Osteocyte (in vitro differentiated cells): ENCODE measurements around the gene DAP. TPM values are rescaled to one million over a fixed set of nuclear protein-coding genes. Genes with fewer than 3 reads are reported as not detected.
"Not testable (repeated sequence)": the region's sequence is repeated elsewhere in the genome, so short reads cannot be mapped to it uniquely, and the experiment has no call there.

Experiments used
- DNase-seq: peaks from one replicate; pipeline ENCODE4 v3.0.0; 2021; ENCODE audit warnings: mixed read lengths; ENCODE audit not compliant: unreplicated experiment; ENCODE audit errors: extremely low spot score
- H3K27ac Mint-ChIP-seq: one replicate; pipeline ENCODE4 v1.8.0; 2021; ENCODE audit warnings: mild to moderate bottlenecking, mixed read lengths; ENCODE audit not compliant: unreplicated experiment
- H3K27me3 Mint-ChIP-seq: one replicate; pipeline ENCODE4 v1.8.0; 2021; ENCODE audit warnings: mixed read lengths; ENCODE audit not compliant: unreplicated experiment
- H3K36me3 Mint-ChIP-seq: one replicate; pipeline ENCODE4 v1.8.0; 2021; ENCODE audit warnings: mixed read lengths; ENCODE audit not compliant: unreplicated experiment
- H3K4me1 Mint-ChIP-seq: one replicate; pipeline ENCODE4 v1.8.0; 2021; ENCODE audit warnings: mixed read lengths; ENCODE audit not compliant: unreplicated experiment
- H3K4me3 Mint-ChIP-seq: one replicate; pipeline ENCODE4 v1.8.0; 2021; ENCODE audit warnings: mild to moderate bottlenecking, moderate library complexity, mixed read lengths; ENCODE audit not compliant: unreplicated experiment
- H3K9me3 Mint-ChIP-seq: one replicate; pipeline ENCODE4 v1.8.0; 2021; ENCODE audit warnings: mixed read lengths; ENCODE audit not compliant: unreplicated experiment
- total RNA-seq: library from RNA; stranded (reverse); gene quantifications from 2 replicates; pipeline ENCODE4 v1.2.1, GENCODE V29; 2021
- TF ChIP-seq, protein P1 (sequence below): fragments of 200-600 bp; sonication (generic); IDR thresholded peaks from 2 replicates; pipeline ENCODE4 v1.5.0; 2021; ENCODE audit warnings: antibody characterized with exemption, mild to moderate bottlenecking, moderate library complexity

DAP gene
- total RNA-seq, 1 donor from 2014 or later: 173 TPM

GRCh38 chr5:10726913-10727517, 34.0 kb downstream of the DAP start:
- Mint-ChIP-seq H3K36me3 (peaks cover 20% of the 10 kb centered on the region), H3K4me1 (peaks cover 18% of the 10 kb centered on the region), H3K4me3 (no peak overlapping the region), H3K9me3 (no peaks in the 10 kb centered on the region), H3K27ac (no peak overlapping the region), H3K27me3 (no peaks in the 10 kb centered on the region)
- TF ChIP-seq, protein P1, sequence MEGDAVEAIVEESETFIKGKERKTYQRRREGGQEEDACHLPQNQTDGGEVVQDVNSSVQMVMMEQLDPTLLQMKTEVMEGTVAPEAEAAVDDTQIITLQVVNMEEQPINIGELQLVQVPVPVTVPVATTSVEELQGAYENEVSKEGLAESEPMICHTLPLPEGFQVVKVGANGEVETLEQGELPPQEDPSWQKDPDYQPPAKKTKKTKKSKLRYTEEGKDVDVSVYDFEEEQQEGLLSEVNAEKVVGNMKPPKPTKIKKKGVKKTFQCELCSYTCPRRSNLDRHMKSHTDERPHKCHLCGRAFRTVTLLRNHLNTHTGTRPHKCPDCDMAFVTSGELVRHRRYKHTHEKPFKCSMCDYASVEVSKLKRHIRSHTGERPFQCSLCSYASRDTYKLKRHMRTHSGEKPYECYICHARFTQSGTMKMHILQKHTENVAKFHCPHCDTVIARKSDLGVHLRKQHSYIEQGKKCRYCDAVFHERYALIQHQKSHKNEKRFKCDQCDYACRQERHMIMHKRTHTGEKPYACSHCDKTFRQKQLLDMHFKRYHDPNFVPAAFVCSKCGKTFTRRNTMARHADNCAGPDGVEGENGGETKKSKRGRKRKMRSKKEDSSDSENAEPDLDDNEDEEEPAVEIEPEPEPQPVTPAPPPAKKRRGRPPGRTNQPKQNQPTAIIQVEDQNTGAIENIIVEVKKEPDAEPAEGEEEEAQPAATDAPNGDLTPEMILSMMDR: no peak
- DNase-seq: no peak

DNA sequence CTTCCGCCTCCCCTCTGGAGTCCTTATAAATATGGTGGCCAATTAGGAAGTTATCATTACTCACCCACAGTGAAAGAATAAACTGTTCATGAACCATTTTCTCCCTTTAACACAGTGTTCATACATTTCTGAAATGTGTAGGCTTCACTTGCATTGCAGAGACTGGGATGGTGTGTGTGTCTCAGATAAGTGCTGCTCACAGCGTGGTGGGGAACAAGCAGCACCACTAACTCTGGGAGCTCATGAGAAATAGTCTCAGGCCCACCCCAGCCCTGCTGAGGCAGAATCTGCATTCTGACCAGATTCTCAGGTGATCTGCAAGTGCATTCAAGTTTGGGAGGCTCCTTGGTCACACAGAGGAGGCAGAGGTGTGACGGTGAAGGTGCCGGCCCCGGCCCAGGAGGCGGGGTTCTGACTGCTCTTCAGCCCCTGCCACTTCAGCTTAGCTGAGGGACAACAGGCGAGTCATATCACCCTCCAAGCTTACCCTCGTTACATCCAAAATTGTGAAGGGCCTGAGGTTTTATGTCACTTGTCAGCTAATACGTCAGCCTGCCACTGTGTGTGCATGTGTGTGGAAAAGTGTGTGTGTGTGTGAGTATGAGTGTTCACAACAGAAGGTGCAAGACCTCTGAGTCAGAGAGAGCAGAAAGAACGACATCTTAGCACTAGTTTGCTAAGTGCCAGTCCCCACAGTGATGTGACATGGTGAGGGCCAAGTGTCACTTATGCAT, 34.7 kb downstream of the DAP start:
- TF ChIP-seq, protein P1: no peak
- H3K9me3 Mint-ChIP-seq: no peaks in the 10 kb centered on the region
- peak overlapping the region; percentile 48 for H3K27ac Mint-ChIP-seq
- DNase-seq: no peak
- peaks cover 18% of the 10 kb centered on the region for H3K4me1 Mint-ChIP-seq
- no peaks in the 10 kb centered on the region for H3K27me3 Mint-ChIP-seq
- no peak overlapping the region for H3K4me3 Mint-ChIP-seq
- peaks cover 20% of the 10 kb centered on the region for H3K36me3 Mint-ChIP-seq

DNA sequence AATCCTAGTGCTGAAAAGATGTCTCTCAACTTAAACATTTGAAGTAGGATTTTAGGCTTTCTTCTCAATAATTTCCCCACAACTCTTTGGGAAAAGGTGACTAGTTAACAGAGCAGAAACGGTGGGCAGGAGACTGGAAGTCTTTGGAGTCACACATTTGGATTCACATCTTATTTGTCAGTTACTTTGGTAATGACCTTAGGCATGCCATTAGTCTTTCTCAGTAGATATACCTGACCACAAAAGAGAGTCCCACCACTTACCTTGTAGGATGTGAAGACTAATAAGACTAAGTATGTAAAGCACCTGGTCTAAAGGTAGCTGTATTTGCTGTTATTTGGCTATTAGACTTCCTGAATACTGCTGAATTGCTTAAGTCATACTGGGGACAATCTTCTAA, 35.4 kb downstream of the DAP start:
- no peak overlapping the region for H3K4me3 Mint-ChIP-seq
- TF ChIP-seq, protein P1: no peak
- no peak for DNase-seq
- H3K27ac Mint-ChIP-seq: peak overlapping the region; percentile 70
- peaks cover 18% of the 10 kb centered on the region for H3K4me1 Mint-ChIP-seq
- peaks cover 25% of the 10 kb centered on the region for H3K36me3 Mint-ChIP-seq
- H3K9me3 Mint-ChIP-seq: no peaks in the 10 kb centered on the region
- no peaks in the 10 kb centered on the region for H3K27me3 Mint-ChIP-seq

- peaks cover 25% of the 10 kb centered on the region for H3K36me3 Mint-ChIP-seq
- H3K27ac Mint-ChIP-seq: peak overlapping the region; percentile 70
- H3K9me3 Mint-ChIP-seq: no peaks in the 10 kb centered on the region
- no peak for DNase-seq
- peaks cover 19% of the 10 kb centered on the region for H3K4me1 Mint-ChIP-seq
- no peaks in the 10 kb centered on the region for H3K27me3 Mint-ChIP-seq
- TF ChIP-seq, protein P1: peak; percentile 14
- no peak overlapping the region for H3K4me3 Mint-ChIP-seq
These were observed 36.1 kb downstream of the DAP start for GRCh38 chr5:10724781-10725507.

- Mint-ChIP-seq H3K27me3 (no peaks in the 10 kb centered on the region), H3K36me3 (peaks cover 22% of the 10 kb centered on the region), H3K9me3 (no peaks in the 10 kb centered on the region), H3K4me3 (no peak overlapping the region), H3K27ac (no peak overlapping the region), H3K4me1 (peaks cover 19% of the 10 kb centered on the region)
- TF ChIP-seq, protein P1: no peak
- no peak for DNase-seq
These were observed 37.5 kb downstream of the DAP start for GRCh38 chr5:10723514-10723913.

DNA sequence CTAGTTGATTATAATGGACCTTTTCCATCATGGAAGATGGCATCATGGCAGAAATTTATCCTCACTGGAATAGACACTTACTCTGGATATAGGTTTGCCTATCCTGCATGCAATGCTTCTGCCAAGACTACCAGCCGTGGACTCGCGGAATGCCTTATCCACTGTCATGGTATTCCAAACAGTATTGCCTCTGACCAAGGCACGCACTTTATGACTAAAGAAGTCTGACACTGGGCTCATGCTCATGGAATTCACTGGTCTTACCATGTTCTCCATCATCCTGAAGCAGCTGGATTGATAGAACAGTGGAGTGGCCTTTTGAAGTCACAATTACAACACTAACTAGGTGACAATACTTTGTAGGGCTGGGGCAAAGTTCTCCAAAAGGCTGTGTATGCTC, 40.3 kb downstream of the DAP start:
- not testable (repeated sequence) for H3K27ac Mint-ChIP-seq, H3K27me3 Mint-ChIP-seq, H3K4me3 Mint-ChIP-seq, H3K9me3 Mint-ChIP-seq, DNase-seq
- peaks cover 17% of the 10 kb centered on the region for H3K36me3 Mint-ChIP-seq
- H3K4me1 Mint-ChIP-seq: peaks cover 14% of the 10 kb centered on the region
